Gastrocnemius medialis (tissue), 4 donors: ENCODE results near the gene PPP3CA. TPM values are rescaled to one million over a fixed set of nuclear protein-coding genes. Genes with fewer than 3 reads are reported as not detected.
A peak's percentile ranks its signal among the peaks of the same experiment; 100 is the strongest.

Experiments
- ATAC-seq, 2 donors: fragments of 150-250 bp; one replicate each; pipeline ENCODE4 v1.9.1; 2016
- DNase-seq, 2 donors: peaks; one replicate each; pipeline ENCODE4 v3.0.0-alpha.2; 2019
- H3K27ac ChIP-seq, 4 donors: fragments of 200-600 bp; sonication (generic); 1 replicate in 1 of 4; 2 replicates in 3 of 4; pipeline ENCODE4 v1.5.1; 2016 to 2018; ENCODE audit warnings: mild to moderate bottlenecking in 2 of 4, moderate library complexity in 1 of 4
- H3K27me3 ChIP-seq, 3 donors: fragments of 200-600 bp; sonication (generic) in 2 of 3; 1 replicate in 1 of 3; 2 replicates in 2 of 3; pipeline versions ENCODE4 v1.5.1 to v1.6.0; 2016 to 2019; ENCODE audit warnings: mild to moderate bottlenecking in 1 of 3, moderate library complexity in 1 of 3
- H3K36me3 ChIP-seq, 2 donors: fragments of 200-600 bp; sonication (generic) in 1 of 2; one replicate each; pipeline ENCODE4 v1.5.1; 2017 to 2018
- H3K4me1 ChIP-seq, 2 donors: fragments of 200-600 bp; sonication (generic) in 1 of 2; one replicate each; pipeline ENCODE4 v1.5.1; 2016 to 2017; ENCODE audit warnings: mild to moderate bottlenecking in 2 of 2
- H3K4me3 ChIP-seq, 4 donors: fragments of 200-600 bp; sonication (generic) in 3 of 4; 1 replicate in 1 of 4; 2 replicates in 3 of 4; pipeline ENCODE4 v1.5.1; 2016 to 2019; ENCODE audit warnings: mild to moderate bottlenecking in 2 of 4
- H3K9me3 ChIP-seq, 3 donors: fragments of 200-600 bp; sonication (generic) in 2 of 3; 1 replicate in 1 of 3; 2 replicates in 2 of 3; pipeline ENCODE4 v1.5.1; 2016 to 2019
- POLR2A ChIP-seq, 2 donors: fragments of 450-650 bp; IDR thresholded peaks; one replicate each; pipeline ENCODE4 v1.6.1; 2017; ENCODE audit warnings: antibody characterized with exemption in 2 of 2, mild to moderate bottlenecking in 2 of 2, moderate library complexity in 2 of 2
- in situ Hi-C, 4 donors: fragments of 200-750 bp; cut with MboI; loops; one replicate each; pipeline versions ENCODE4 v1.15.0 to v1.8.0; 2017; ENCODE audit warnings: low sequenced_read_pairs in 4 of 4
- intact Hi-C: fragments of 100-400 bp; cut with DNase I; formaldehyde crosslinking; loops from one replicate; pipeline ENCODE4 v1.15.1; 2023; ENCODE audit warnings: low total_unique reads
- total RNA-seq, 4 donors: library from RNA; depleted of rRNA; stranded (reverse); fragments of >200 nt; gene quantifications; one replicate each; pipeline versions ENCODE4 v1.1.0 to v1.2.3, GENCODE V29; 2016
- TF ChIP-seq, protein P1 (sequence below), 5 experiments: fragments of 450-650 bp in 3 of 5; fragments of 200-600 bp in 2 of 5; sonication (generic) in 2 of 5; IDR thresholded peaks in 4 of 5; conservative IDR thresholded peaks in 1 of 5; 1 replicate in 4 of 5; 2 replicates in 1 of 5; pipeline ENCODE4 v1.5.1; 2016 to 2019; ENCODE audit warnings: antibody characterized with exemption in 5 of 5, mild to moderate bottlenecking in 3 of 5, moderate library complexity in 3 of 5

The PPP3CA gene
- total RNA-seq, 4 donors from 2014 or later: 25.1 to 30.3 (median 26.7) TPM

DNA sequence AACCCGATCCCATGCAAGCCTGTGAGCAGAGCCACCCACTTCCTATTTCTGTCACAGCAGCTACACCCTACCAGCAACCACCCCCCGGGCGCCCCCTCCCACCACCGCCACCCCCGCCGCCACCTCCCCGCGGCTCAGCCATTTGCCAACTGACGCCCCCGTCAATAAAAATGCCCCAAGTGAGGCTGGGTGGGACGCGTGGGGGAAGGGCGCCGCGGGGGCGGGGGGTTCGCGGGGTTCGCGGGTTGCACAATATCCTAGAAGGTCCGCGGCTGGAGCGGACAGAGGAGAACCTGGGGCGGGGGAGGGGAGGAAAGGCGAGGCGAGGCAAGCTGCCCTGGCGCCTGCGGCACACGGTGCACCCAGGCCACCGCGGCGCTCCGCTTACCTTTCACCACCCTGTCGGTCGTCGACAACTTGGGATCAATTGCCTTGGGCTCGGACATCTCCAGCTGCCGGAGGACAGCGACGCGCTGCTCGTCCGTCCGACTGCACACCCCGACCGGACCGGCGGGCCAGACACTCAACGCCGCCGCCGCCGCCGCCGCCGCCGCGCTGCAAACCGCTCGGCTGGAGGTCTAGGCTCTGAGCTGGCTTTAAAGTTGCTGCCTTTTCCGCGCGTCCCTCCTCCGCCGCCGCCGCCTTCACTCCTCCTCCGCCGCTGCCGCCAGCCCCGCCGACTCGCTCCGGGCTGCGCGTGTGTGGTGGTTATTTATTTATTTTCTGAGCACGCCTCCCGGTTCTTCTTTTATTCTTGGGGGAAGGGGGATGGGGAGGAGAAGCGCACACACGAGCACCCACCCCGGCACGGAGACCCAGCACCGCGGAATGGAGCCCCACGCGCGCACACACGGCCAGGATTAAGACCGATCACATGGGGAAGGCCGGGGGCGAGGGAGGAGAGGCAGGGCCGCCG, 717 bp downstream of the PPP3CA start:
- intact Hi-C loops: loop anchor here (1.0 to 10.0 kb wide), 8 partner anchors 112 to 1782 kb away; partner anchors contain the start of genes DNAJB14, TRMT10A and UBE2D3
- Histone ChIP-seq H3K36me3 (no peaks in the 10 kb centered on the region), H3K4me1 (peaks cover 32 to 47% of the 10 kb centered on the region in 2 donors), H3K9me3 (no peaks in the 10 kb centered on the region), H3K27ac (peak overlapping the region; percentile 95 to 100 (median 96)), H3K4me3 (peak overlapping the region; percentile 74 to 96 (median 84)), H3K27me3 (no peaks in the 10 kb centered on the region)
- in situ Hi-C loops: loop anchor here in 2 of 4 donors (25.0 kb wide), 2 partner anchors 134 to 159 kb away; no protein-coding TSS in a partner anchor
- DNase-seq (peak; percentile 36 to 58), ATAC-seq (peak; percentile 24 to 42)
- no peak for TF ChIP-seq POLR2A (IDR thresholded peaks at IDR 0.05)
- TF ChIP-seq, protein P1, sequence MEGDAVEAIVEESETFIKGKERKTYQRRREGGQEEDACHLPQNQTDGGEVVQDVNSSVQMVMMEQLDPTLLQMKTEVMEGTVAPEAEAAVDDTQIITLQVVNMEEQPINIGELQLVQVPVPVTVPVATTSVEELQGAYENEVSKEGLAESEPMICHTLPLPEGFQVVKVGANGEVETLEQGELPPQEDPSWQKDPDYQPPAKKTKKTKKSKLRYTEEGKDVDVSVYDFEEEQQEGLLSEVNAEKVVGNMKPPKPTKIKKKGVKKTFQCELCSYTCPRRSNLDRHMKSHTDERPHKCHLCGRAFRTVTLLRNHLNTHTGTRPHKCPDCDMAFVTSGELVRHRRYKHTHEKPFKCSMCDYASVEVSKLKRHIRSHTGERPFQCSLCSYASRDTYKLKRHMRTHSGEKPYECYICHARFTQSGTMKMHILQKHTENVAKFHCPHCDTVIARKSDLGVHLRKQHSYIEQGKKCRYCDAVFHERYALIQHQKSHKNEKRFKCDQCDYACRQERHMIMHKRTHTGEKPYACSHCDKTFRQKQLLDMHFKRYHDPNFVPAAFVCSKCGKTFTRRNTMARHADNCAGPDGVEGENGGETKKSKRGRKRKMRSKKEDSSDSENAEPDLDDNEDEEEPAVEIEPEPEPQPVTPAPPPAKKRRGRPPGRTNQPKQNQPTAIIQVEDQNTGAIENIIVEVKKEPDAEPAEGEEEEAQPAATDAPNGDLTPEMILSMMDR (IDR thresholded peaks at IDR 0.05 in 4 of 5, conservative IDR thresholded peaks at IDR 0.05 in 1 of 5): peak in 2 of 5 experiments; percentile 7 to 17

DNA sequence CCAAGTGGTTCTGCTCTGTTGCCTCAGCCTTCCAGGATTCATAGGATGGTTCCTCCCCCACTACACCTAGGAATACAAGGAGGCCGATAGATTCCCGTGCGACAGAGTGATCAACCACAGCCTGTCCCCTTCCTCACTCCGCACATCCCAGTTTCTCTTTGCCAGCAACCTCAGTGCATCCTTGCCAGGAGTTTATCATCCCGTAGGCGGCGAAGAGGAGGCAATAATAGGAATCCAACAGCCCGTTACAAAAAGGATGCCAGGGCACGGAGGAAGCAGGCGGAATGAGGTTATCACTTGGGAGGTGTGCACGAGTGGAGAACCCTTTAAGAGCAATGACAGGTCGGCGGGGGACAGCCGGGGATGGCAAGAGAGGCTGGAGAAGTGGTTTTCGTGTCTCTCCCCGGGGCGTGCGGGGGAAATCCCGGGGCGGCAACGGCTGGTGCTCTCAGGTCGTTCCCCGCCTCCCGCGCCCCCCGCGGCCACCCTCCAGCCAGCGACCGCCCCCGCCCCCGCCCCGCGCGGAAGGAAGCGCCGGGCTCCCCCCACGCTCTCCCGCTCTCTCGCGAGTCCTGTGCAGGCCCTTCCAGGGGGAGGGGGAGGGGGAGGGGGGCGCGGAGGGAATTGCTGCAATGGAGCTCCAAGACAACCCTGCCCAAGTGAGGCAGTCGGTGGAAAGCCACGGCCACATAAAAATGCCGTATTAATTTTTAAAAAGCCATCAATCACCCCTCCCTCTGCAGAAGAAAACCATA, 1.6 kb downstream of the PPP3CA start:
- Histone ChIP-seq H3K4me3 (peak overlapping the region; percentile 74 to 96 (median 84)), H3K27ac (peak overlapping the region; percentile 95 to 100 (median 96)), H3K4me1 (peaks cover 38 to 49% of the 10 kb centered on the region in 2 donors), H3K27me3 (no peaks in the 10 kb centered on the region), H3K9me3 (no peaks in the 10 kb centered on the region), H3K36me3 (no peaks in the 10 kb centered on the region)
- intact Hi-C loops (loop anchor here (5.0 to 10.0 kb wide), 7 partner anchors 111 to 1781 kb away; partner anchors contain the start of genes DNAJB14, TRMT10A and UBE2D3), in situ Hi-C loops (loop anchor here in 2 of 4 donors (25.0 kb wide), 2 partner anchors 133 to 158 kb away; no protein-coding TSS in a partner anchor)
- DNase-seq: peak in 1 of 2 donors; percentile 31
- no peak for ATAC-seq
- TF ChIP-seq, protein P1 (IDR thresholded peaks at IDR 0.05 in 4 of 5, conservative IDR thresholded peaks at IDR 0.05 in 1 of 5): no peak
- TF ChIP-seq POLR2A (IDR thresholded peaks at IDR 0.05): no peak

DNA sequence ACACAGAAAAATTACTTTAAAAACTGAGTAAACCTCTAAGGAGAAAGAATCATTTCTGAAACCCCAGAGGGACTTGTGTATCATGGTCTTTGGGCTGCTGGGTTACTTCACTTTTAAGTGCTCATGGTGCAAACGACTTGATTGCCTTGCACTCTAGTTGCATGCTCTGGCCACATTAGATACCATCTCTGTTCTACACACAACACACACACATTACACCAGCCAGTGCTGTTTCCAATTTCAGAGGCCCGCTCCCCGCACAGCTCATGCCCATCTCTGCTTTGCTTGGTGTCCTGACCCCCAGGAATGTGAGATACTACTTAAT, 2.1 kb downstream of the PPP3CA start:
- peak overlapping the region; percentile 95 to 100 (median 96) for H3K27ac ChIP-seq
- H3K36me3 ChIP-seq: no peaks in the 10 kb centered on the region
- peaks cover 41 to 50% of the 10 kb centered on the region in 2 donors for H3K4me1 ChIP-seq
- H3K9me3 ChIP-seq: no peaks in the 10 kb centered on the region
- intact Hi-C loops: loop anchor here (5.0 to 10.0 kb wide), 7 partner anchors 110 to 1780 kb away; partner anchors contain the start of genes DNAJB14, TRMT10A and UBE2D3
- peak overlapping the region; percentile 74 to 96 (median 84) for H3K4me3 ChIP-seq
- ATAC-seq (no peak), DNase-seq (no peak)
- in situ Hi-C loops: loop anchor here in 2 of 4 donors (25.0 kb wide), 2 partner anchors 133 to 158 kb away; no protein-coding TSS in a partner anchor
- TF ChIP-seq, protein P1 (IDR thresholded peaks at IDR 0.05 in 4 of 5, conservative IDR thresholded peaks at IDR 0.05 in 1 of 5): no peak
- TF ChIP-seq POLR2A (IDR thresholded peaks at IDR 0.05): no peak
- H3K27me3 ChIP-seq: no peaks in the 10 kb centered on the region

DNA sequence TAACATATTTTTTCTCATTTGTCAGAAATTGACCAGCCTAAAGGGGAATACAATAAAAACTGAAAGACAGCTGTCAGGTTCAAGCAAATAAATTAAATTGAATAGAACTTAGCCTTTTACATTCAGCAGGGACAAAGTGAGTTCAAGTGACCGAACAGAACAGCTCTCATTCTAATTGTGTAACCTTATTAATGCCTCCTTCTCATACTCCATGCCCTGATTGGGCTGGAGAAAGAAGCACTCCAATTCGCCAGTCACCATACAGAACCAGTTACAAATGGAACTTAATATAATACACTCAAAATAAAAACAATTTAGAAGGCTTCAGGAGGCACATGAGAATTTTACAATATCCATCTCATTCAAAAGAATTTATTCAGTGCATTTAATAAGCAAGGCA, 8.0 kb downstream of the PPP3CA start:
- Histone ChIP-seq H3K9me3 (no peaks in the 10 kb centered on the region), H3K4me1 (peaks cover 22 to 50% of the 10 kb centered on the region in 2 donors), H3K27ac (no peak overlapping the region), H3K27me3 (no peaks in the 10 kb centered on the region), H3K4me3 (no peak overlapping the region), H3K36me3 (no peaks in the 10 kb centered on the region)
- no peak for TF ChIP-seq POLR2A (IDR thresholded peaks at IDR 0.05)
- TF ChIP-seq, protein P1 (IDR thresholded peaks at IDR 0.05 in 4 of 5, conservative IDR thresholded peaks at IDR 0.05 in 1 of 5): no peak
- intact Hi-C loops: no loop called here
- ATAC-seq: no peak
- in situ Hi-C loops: loop anchor here in 2 of 4 donors (25.0 kb wide), 2 partner anchors 127 to 152 kb away; no protein-coding TSS in a partner anchor
- DNase-seq: no peak
